Neural cell (in vitro differentiated cells): Measurements from ENCODE around the gene PLA2G1B. TPM values are rescaled to one million over a fixed set of nuclear protein-coding genes. Genes with fewer than 3 reads are reported as not detected.

ENCODE experiments used
- H2AFZ ChIP-seq: fragments of 200-600, 300-800 bp; sonication (generic), shearing (Covaris generic); 2 replicates; pipeline ENCODE4 v1.6.0; 2014; ENCODE audit warnings: low read depth, mild to moderate bottlenecking, antibody characterized with exemption, low read length, moderate library complexity
- H3F3A ChIP-seq: fragments of 200-600 bp; shearing (Covaris generic); 2 replicates; pipeline ENCODE4 v1.6.1; 2016; ENCODE audit warnings: mild to moderate bottlenecking, moderate library complexity, mixed read lengths, antibody characterized with exemption, low read length; ENCODE audit not compliant: insufficient read depth, poor library complexity, severe bottlenecking
- H3K27ac ChIP-seq: fragments of 200-600, 300-800 bp; sonication (generic), shearing (Covaris generic); 2 replicates; pipeline ENCODE4 v1.5.1; 2014; ENCODE audit warnings: mild to moderate bottlenecking, low read length, moderate library complexity
- H3K27me3 ChIP-seq: fragments of 300-800, 200-600 bp; sonication (generic), shearing (Covaris generic); 2 replicates; pipeline ENCODE4 v1.6.0; 2014; ENCODE audit warnings: mild to moderate bottlenecking, low read depth, low read length, moderate library complexity; ENCODE audit not compliant: insufficient read depth
- H3K36me3 ChIP-seq: fragments of 300-800, 200-600 bp; sonication (generic), shearing (Covaris generic); 2 replicates; pipeline ENCODE4 v1.5.1; 2014; ENCODE audit warnings: mild to moderate bottlenecking, antibody characterized with exemption, low read length, moderate library complexity; ENCODE audit not compliant: insufficient read depth
- H3K4me2 ChIP-seq: fragments of 300-800, 200-600 bp; sonication (generic), shearing (Covaris generic); 2 replicates; pipeline ENCODE4 v1.6.0; 2014; ENCODE audit warnings: mild to moderate bottlenecking, low read length
- H3K4me3 ChIP-seq: fragments of 300-800, 200-600 bp; sonication (generic), shearing (Covaris generic); 2 replicates; pipeline ENCODE4 v1.5.1; 2014; ENCODE audit warnings: mild to moderate bottlenecking, low read length, moderate library complexity
- H3K79me2 ChIP-seq: fragments of 200-600 bp; shearing (Covaris generic); replicated peaks from 2 replicates; pipeline ENCODE4 v1.6.0; 2014; ENCODE audit warnings: mild to moderate bottlenecking, low read length, moderate library complexity; ENCODE audit not compliant: insufficient read depth
- H3K9ac ChIP-seq: fragments of 300-800, 200-600 bp; sonication (generic), shearing (Covaris generic); 2 replicates; pipeline ENCODE4 v1.6.1; 2016; ENCODE audit warnings: mild to moderate bottlenecking, low read length, mixed read lengths
- H3K9me2 ChIP-seq: fragments of 200-600 bp; shearing (Covaris generic); 2 replicates; pipeline ENCODE4 v1.6.1; 2016; ENCODE audit warnings: mild to moderate bottlenecking, low read length, mixed read lengths; ENCODE audit not compliant: insufficient read depth
- H3K9me3 ChIP-seq: fragments of 200-600, 300-800 bp; sonication (generic), shearing (Covaris generic); 2 replicates; pipeline ENCODE4 v1.6.1; 2016; ENCODE audit warnings: mild to moderate bottlenecking, mixed run types, low read length, moderate library complexity, mixed read lengths
- H4K20me1 ChIP-seq: fragments of 200-600 bp; shearing (Covaris generic); 2 replicates; pipeline ENCODE4 v1.6.1; 2016; ENCODE audit warnings: mild to moderate bottlenecking, mixed run types; ENCODE audit not compliant: insufficient read depth
- EP300 ChIP-seq: fragments of 450-650 bp; conservative IDR thresholded peaks from 2 replicates; pipeline ENCODE4 v1.6.1; 2014; ENCODE audit warnings: antibody characterized with exemption, mild to moderate bottlenecking, moderate library complexity; ENCODE audit not compliant: poor library complexity, severe bottlenecking
- EZH2 ChIP-seq: fragments of 200-600, 300-800 bp; shearing (Covaris generic), sonication (generic); IDR thresholded peaks from 2 replicates; pipeline ENCODE4 v1.6.1; 2014; ENCODE audit warnings: antibody characterized with exemption, low read length, borderline replicate concordance, mild to moderate bottlenecking; ENCODE audit not compliant: insufficient read depth, poor library complexity, severe bottlenecking
- MXI1 ChIP-seq: fragments of 450-650 bp; conservative IDR thresholded peaks from 2 replicates; pipeline ENCODE4 v1.6.1; 2014; ENCODE audit warnings: antibody characterized with exemption, mild to moderate bottlenecking; ENCODE audit not compliant: poor library complexity, severe bottlenecking
- POLR2AphosphoS5 ChIP-seq: IDR thresholded peaks from 2 replicates; pipeline ENCODE4 v1.6.1; 2012
- RAD21 ChIP-seq: fragments of 450-650 bp; conservative IDR thresholded peaks from 2 replicates; pipeline ENCODE4 v1.6.1; 2014; ENCODE audit warnings: antibody characterized with exemption, mild to moderate bottlenecking, moderate library complexity
- SMC3 ChIP-seq: fragments of 450-650 bp; conservative IDR thresholded peaks from 2 replicates; pipeline ENCODE4 v1.6.1; 2014; ENCODE audit warnings: antibody characterized with exemption, mild to moderate bottlenecking, moderate library complexity; ENCODE audit not compliant: poor library complexity
- TAF1 ChIP-seq: IDR thresholded peaks from 2 replicates; pipeline ENCODE4 v1.6.1; 2012; ENCODE audit warnings: low read depth
- polyA plus RNA-seq: library from polyadenylated mRNA; depleted of rRNA; stranded (reverse); fragments of >200 nt; gene quantifications from 2 replicates; pipeline ENCODE4 v1.2.3, GENCODE V29; 2014
- TF ChIP-seq, protein P1 (sequence below): fragments of 450-650 bp; IDR thresholded peaks from 2 replicates; pipeline ENCODE4 v1.5.1; 2014; ENCODE audit warnings: antibody characterized with exemption, mild to moderate bottlenecking, moderate library complexity; ENCODE audit not compliant: poor library complexity, severe bottlenecking
- TF ChIP-seq, protein P2 (sequence below): IDR thresholded peaks from 2 replicates; pipeline ENCODE4 v1.6.1; 2012; ENCODE audit warnings: borderline replicate concordance

The PLA2G1B gene
- polyA plus RNA-seq, 1 donor from 2014 or later: not detected

DNA sequence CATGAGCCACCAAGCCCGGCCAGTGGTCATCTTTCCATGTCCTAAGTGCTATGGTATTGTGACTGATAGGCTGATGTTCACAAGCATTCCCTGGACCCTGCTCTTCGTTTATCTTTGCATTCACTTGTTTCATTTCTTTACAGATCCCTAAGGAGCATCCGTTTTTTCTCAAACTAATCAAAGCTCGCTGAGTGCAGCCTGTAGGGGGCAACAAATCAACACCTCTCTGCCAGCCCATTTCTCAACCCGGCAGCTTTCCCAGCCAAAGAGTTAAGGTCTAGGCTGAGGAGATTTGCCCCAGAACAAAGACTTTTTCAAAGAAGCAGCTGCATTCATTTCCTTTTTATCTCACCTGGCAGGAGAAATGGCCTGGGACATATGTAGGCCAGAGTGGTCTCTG lies 13.4 kb downstream of the PLA2G1B start:
- no peaks in the 10 kb centered on the region for H3K36me3 ChIP-seq
- H3K79me2 ChIP-seq: no peaks in the 10 kb centered on the region
- no peaks in the 10 kb centered on the region for H3F3A ChIP-seq
- no peaks in the 10 kb centered on the region for H3K9me2 ChIP-seq
- no peak overlapping the region for H3K4me2 ChIP-seq
- no peaks in the 10 kb centered on the region for H4K20me1 ChIP-seq
- no peak overlapping the region for H3K27ac ChIP-seq
- TF ChIP-seq SMC3: no peak
- TF ChIP-seq EZH2: no peak
- TF ChIP-seq MXI1: no peak
- no peak for TF ChIP-seq POLR2AphosphoS5
- TF ChIP-seq RAD21: no peak
- TF ChIP-seq, protein P1, sequence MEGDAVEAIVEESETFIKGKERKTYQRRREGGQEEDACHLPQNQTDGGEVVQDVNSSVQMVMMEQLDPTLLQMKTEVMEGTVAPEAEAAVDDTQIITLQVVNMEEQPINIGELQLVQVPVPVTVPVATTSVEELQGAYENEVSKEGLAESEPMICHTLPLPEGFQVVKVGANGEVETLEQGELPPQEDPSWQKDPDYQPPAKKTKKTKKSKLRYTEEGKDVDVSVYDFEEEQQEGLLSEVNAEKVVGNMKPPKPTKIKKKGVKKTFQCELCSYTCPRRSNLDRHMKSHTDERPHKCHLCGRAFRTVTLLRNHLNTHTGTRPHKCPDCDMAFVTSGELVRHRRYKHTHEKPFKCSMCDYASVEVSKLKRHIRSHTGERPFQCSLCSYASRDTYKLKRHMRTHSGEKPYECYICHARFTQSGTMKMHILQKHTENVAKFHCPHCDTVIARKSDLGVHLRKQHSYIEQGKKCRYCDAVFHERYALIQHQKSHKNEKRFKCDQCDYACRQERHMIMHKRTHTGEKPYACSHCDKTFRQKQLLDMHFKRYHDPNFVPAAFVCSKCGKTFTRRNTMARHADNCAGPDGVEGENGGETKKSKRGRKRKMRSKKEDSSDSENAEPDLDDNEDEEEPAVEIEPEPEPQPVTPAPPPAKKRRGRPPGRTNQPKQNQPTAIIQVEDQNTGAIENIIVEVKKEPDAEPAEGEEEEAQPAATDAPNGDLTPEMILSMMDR: peak; percentile 11
- TF ChIP-seq, protein P2, sequence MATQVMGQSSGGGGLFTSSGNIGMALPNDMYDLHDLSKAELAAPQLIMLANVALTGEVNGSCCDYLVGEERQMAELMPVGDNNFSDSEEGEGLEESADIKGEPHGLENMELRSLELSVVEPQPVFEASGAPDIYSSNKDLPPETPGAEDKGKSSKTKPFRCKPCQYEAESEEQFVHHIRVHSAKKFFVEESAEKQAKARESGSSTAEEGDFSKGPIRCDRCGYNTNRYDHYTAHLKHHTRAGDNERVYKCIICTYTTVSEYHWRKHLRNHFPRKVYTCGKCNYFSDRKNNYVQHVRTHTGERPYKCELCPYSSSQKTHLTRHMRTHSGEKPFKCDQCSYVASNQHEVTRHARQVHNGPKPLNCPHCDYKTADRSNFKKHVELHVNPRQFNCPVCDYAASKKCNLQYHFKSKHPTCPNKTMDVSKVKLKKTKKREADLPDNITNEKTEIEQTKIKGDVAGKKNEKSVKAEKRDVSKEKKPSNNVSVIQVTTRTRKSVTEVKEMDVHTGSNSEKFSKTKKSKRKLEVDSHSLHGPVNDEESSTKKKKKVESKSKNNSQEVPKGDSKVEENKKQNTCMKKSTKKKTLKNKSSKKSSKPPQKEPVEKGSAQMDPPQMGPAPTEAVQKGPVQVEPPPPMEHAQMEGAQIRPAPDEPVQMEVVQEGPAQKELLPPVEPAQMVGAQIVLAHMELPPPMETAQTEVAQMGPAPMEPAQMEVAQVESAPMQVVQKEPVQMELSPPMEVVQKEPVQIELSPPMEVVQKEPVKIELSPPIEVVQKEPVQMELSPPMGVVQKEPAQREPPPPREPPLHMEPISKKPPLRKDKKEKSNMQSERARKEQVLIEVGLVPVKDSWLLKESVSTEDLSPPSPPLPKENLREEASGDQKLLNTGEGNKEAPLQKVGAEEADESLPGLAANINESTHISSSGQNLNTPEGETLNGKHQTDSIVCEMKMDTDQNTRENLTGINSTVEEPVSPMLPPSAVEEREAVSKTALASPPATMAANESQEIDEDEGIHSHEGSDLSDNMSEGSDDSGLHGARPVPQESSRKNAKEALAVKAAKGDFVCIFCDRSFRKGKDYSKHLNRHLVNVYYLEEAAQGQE: no peak
- TF ChIP-seq EP300: no peak
- no peak overlapping the region for H3K9ac ChIP-seq
- H3K4me3 ChIP-seq: no peak overlapping the region
- H3K9me3 ChIP-seq: no peaks in the 10 kb centered on the region
- H2AFZ ChIP-seq: no peak overlapping the region
- H3K27me3 ChIP-seq: no peaks in the 10 kb centered on the region

DNA sequence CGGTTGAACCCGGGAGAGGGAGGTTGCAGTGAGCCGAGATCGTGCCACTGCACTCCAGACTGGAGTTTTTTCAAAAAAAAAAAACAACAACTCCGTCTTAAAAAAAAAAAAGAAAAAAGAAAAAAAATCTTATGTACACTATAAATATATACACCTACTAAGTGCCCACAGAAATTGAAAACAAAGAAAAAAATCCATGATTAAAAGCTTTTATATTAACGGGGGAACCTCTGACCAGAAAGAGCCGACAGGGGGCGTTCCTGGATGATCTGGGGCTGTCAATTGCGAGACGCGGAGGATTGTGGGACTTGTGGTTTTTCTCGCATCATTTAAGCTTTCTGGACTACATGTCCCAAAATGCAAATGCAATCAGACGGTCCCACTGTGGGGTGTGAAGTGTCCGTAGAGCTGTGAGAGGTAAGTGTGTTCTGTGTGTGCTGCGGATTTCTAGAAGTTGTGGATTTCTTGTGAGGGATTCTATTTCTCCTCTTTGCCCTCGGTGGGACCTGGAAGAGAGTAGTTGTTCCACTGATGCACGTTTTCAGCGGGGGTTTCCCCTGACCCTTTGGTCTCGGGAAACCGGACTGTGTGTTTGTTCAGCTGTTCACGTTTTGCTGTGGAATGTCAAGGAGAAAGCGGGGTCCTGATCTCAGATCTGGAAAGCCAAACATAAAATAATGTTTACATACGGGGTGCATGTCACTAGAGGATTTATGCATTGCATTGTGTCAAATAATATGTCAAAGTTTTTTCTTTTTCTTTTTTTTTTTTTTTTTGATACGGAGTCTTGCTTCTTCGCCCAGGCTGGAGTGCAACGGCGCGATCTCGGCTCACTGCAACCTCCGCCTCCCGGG lies 25.4 kb downstream of the PLA2G1B start, which contains the start of gene SIRT4:
TSS of gene SIRT4 (plus strand) at position 360 of the 854 bp plus-strand sequence. CDS start 1,241 bp downstream, outside the sequence.
- Histone ChIP-seq H3K79me2 (no peaks in the 10 kb centered on the region), H3F3A (no peaks in the 10 kb centered on the region), H3K27me3 (no peaks in the 10 kb centered on the region), H3K9me3 (no peaks in the 10 kb centered on the region), H3K4me2 (peak within 1 kb of the TSS; percentile 47), H3K36me3 (no peaks in the 10 kb centered on the region), H3K27ac (peak within 1 kb of the TSS; percentile 59), H3K4me3 (peak within 1 kb of the TSS; percentile 80), H2AFZ (peak within 1 kb of the TSS; percentile 99), H3K9ac (peak within 1 kb of the TSS; percentile 70), H3K9me2 (no peaks in the 10 kb centered on the region), H4K20me1 (no peaks in the 10 kb centered on the region)
- TF ChIP-seq MXI1: peak; percentile 85
- TF ChIP-seq EP300: no peak
- no peak for TF ChIP-seq EZH2
- TF ChIP-seq TAF1: no peak
- TF ChIP-seq POLR2AphosphoS5: peak; percentile 71
- TF ChIP-seq, protein P1: peak; percentile 94
- TF ChIP-seq SMC3: peak; percentile 59
- peak; percentile 54 for TF ChIP-seq RAD21
- TF ChIP-seq, protein P2: peak; percentile 23
